Esophagus muscularis mucosa (tissue), 4 donors: Measurements from ENCODE around the gene CASTOR1.

Experiments used
- CTCF ChIP-seq, 3 experiments: fragments of 200-600 bp in 2 of 3; fragments of 450-650 bp in 1 of 3; sonication (generic) in 2 of 3; IDR thresholded peaks; one replicate each; pipeline ENCODE4 v1.5.1; 2017 to 2019; ENCODE audit warnings: antibody characterized with exemption in 3 of 3, mild to moderate bottlenecking in 2 of 3, moderate library complexity in 1 of 3
- EP300 ChIP-seq: sonication (generic); formaldehyde crosslinking; IDR thresholded peaks from one replicate; pipeline ENCODE4 v1.6.1; 2017; ENCODE audit warnings: antibody characterized with exemption
- POLR2A ChIP-seq: fragments of 450-650 bp; IDR thresholded peaks from one replicate; pipeline ENCODE4 v1.6.1; 2017; ENCODE audit warnings: antibody characterized with exemption, moderate library complexity, mild to moderate bottlenecking, low read depth
- POLR2AphosphoS5 ChIP-seq, 2 donors: sonication (generic); formaldehyde crosslinking; IDR thresholded peaks; one replicate each; pipeline ENCODE4 v1.6.1; 2017; ENCODE audit warnings: antibody characterized with exemption in 2 of 2

- TF ChIP-seq CTCF (IDR thresholded peaks at IDR 0.05) (no peak), POLR2A (no peak), EP300 (no peak), POLR2AphosphoS5 (IDR thresholded peaks at IDR 0.05) (no peak)
These were observed 39.3 kb upstream of the CASTOR1 start for GRCh38 chr22:30328466-30329049.
